H7 (cell line): Measurements from ENCODE around the gene TAS2R40. TPM values are rescaled to one million over a fixed set of nuclear protein-coding genes. Genes with fewer than 3 reads are reported as not detected.

ENCODE experiments used
- total RNA-seq: library from RNA; depleted of rRNA; stranded (reverse); fragments of >200 nt; shearing (Covaris generic); gene quantifications from 2 replicates; pipeline ENCODE4 v1.2.3, GENCODE V29; 2014; rRNA removed

Gene TAS2R40
- total RNA-seq, 1 experiment from 2014 or later = not detected

Other genes starting within 250 kb of the TAS2R40 start
- not detected in 2 replicates for gene OR9A2, start 194.9 kb upstream of the TAS2R40 start, total RNA-seq
- gene OR6V1, start 169.7 kb upstream of the TAS2R40 start, total RNA-seq = not detected in 2 replicates
- gene PIP, start 90.0 kb upstream of the TAS2R40 start, total RNA-seq = not detected in 2 replicates
- not detected in 2 replicates for gene TAS2R39, start 38.6 kb upstream of the TAS2R40 start, total RNA-seq
- 51.8 and 51.9 TPM in 2 replicates for gene GSTK1, start 41.4 kb downstream of the TAS2R40 start, total RNA-seq
- gene TMEM139, start 62.9 kb downstream of the TAS2R40 start, total RNA-seq = 1.2 and 2.5 TPM in 2 replicates
- gene CASP2, start 66.3 kb downstream of the TAS2R40 start, total RNA-seq = 12.2 and 13.1 TPM in 2 replicates
- 0.11 and 0.21 TPM in 2 replicates for gene CLCN1, start 94.1 kb downstream of the TAS2R40 start, total RNA-seq
- 11.9 and 16.9 TPM in 2 replicates for gene FAM131B, start 140.7 kb downstream of the TAS2R40 start, total RNA-seq
- 84.6 and 97.1 TPM in 2 replicates for gene ZYX, start 159.3 kb downstream of the TAS2R40 start, total RNA-seq
- 176 and 189 TPM in 2 replicates for gene EPHA1, start 186.8 kb downstream of the TAS2R40 start, total RNA-seq
- not detected in 2 replicates for gene TAS2R60, start 221.4 kb downstream of the TAS2R40 start, total RNA-seq